ENCODE data around the gene POU2F1.

GRCh38 chr1:167216809-167217208 lies 3.9 kb upstream of the POU2F1 start:
- TF ChIP-seq ATF3 (IDR thresholded peaks at IDR 0.05) (no peak), REST (IDR thresholded peaks at IDR 0.05) (no peak), CTCF (IDR thresholded peaks at IDR 0.05; ENCODE audit: low read depth, low read length, missing input control) (no peak), TAF1 (conservative IDR thresholded peaks at IDR 0.05) (no peak), NR2F2 (IDR thresholded peaks at IDR 0.05) (no peak), RAD21 (IDR thresholded peaks at IDR 0.05) (no peak), GABPA (IDR thresholded peaks at IDR 0.05 in 1 of 2, conservative IDR thresholded peaks at IDR 0.05 in 1 of 2) (no peak), JUND (IDR thresholded peaks at IDR 0.05) (no peak)
